Measurements from ENCODE around the gene SSC5D.

DNA sequence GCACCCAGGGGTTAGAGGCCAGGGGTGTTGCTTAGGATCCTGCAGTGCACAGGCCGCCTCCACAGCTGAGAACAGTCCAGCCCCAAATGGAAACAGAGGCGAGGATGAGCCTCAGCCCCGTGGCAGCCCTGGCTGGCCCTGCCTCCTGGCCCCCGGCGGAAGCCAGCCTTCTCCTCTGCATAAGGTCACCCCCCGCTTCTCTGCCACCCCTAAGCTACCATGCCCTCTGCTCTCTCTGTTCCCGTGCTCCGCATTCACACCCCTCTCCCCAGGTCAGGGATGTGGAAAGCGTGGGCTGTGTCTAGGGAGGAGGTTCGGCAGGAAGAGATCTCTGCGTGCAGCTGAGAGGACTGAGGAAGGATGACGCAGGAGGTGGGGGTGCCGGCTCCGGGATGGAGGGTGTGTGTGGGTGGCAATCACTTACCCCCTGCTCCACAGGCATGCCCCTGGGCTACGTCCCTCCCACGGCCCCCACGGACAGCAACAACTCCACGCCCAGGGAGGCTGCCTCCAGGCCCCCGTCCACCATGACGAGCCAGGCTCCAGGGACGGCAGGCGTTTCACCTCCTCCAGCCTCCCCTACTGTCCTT, 6.0 kb downstream of the SSC5D start:
- TF ChIP-seq, protein P1, sequence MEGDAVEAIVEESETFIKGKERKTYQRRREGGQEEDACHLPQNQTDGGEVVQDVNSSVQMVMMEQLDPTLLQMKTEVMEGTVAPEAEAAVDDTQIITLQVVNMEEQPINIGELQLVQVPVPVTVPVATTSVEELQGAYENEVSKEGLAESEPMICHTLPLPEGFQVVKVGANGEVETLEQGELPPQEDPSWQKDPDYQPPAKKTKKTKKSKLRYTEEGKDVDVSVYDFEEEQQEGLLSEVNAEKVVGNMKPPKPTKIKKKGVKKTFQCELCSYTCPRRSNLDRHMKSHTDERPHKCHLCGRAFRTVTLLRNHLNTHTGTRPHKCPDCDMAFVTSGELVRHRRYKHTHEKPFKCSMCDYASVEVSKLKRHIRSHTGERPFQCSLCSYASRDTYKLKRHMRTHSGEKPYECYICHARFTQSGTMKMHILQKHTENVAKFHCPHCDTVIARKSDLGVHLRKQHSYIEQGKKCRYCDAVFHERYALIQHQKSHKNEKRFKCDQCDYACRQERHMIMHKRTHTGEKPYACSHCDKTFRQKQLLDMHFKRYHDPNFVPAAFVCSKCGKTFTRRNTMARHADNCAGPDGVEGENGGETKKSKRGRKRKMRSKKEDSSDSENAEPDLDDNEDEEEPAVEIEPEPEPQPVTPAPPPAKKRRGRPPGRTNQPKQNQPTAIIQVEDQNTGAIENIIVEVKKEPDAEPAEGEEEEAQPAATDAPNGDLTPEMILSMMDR (IDR thresholded peaks at IDR 0.05): no peak
- TF ChIP-seq ZFX (IDR thresholded peaks at IDR 0.05; ENCODE audit: borderline replicate concordance): no peak

Measured in 22Rv1 (cell line).